Smooth muscle cell (in vitro differentiated cells): ENCODE results near the gene CAMTA1. TPM values are rescaled to one million over a fixed set of nuclear protein-coding genes. Genes with fewer than 3 reads are reported as not detected.
A peak's percentile ranks its signal among the peaks of the same experiment; 100 is the strongest.

Experiments
- DNase-seq: peaks from one replicate; lab custom pipeline; 2025; ENCODE audit not compliant: unreplicated experiment; lab: John Stamatoyannopoulos, UW
- H2AFZ ChIP-seq: fragments of 200-600 bp; sonication (generic); 2 replicates; pipeline ENCODE4 v1.6.0; 2016; ENCODE audit warnings: antibody characterized with exemption, low read depth, mild to moderate bottlenecking
- H3F3A ChIP-seq: fragments of 200-600 bp; sonication (generic); 2 replicates; pipeline ENCODE4 v1.6.0; 2017; ENCODE audit warnings: antibody characterized with exemption, low read depth
- H3K27ac ChIP-seq: fragments of 200-600 bp; sonication (generic); 2 replicates; pipeline ENCODE4 v1.5.1; 2016; ENCODE audit warnings: low read depth, mild to moderate bottlenecking
- H3K27me3 ChIP-seq: fragments of 200-600 bp; sonication (generic); 2 replicates; pipeline ENCODE4 v1.6.1; 2016; ENCODE audit warnings: low read depth, mild to moderate bottlenecking
- H3K36me3 ChIP-seq: fragments of 200-600 bp; sonication (generic); 2 replicates; pipeline ENCODE4 v1.5.1; 2016; ENCODE audit warnings: low read depth
- H3K4me1 ChIP-seq: fragments of 200-600 bp; sonication (generic); 2 replicates; pipeline ENCODE4 v1.5.1; 2016; ENCODE audit warnings: low read depth
- H3K4me2 ChIP-seq: fragments of 200-600 bp; sonication (generic); 2 replicates; pipeline ENCODE4 v1.6.0; 2016; ENCODE audit warnings: mild to moderate bottlenecking
- H3K4me3 ChIP-seq: fragments of 200-600 bp; sonication (generic); 2 replicates; pipeline ENCODE4 v1.5.1; 2016; ENCODE audit warnings: mild to moderate bottlenecking
- H3K79me2 ChIP-seq: fragments of 200-600 bp; sonication (generic); 2 replicates; pipeline ENCODE4 v1.6.0; 2016; ENCODE audit warnings: low read depth, mild to moderate bottlenecking
- H3K9ac ChIP-seq: fragments of 200-600 bp; sonication (generic); 2 replicates; pipeline ENCODE4 v1.6.0; 2016; ENCODE audit warnings: low read depth
- H3K9me3 ChIP-seq: fragments of 200-600 bp; sonication (generic); replicated peaks from 2 replicates; pipeline ENCODE4 v1.5.1; 2016; ENCODE audit warnings: low read depth
- H4K20me1 ChIP-seq: fragments of 200-600 bp; sonication (generic); 2 replicates; pipeline ENCODE4 v1.6.0; 2016; ENCODE audit warnings: low read depth
- CTCF ChIP-seq: fragments of 200-600 bp; sonication (generic); IDR thresholded peaks from 2 replicates; pipeline ENCODE4 v1.5.1; 2017; ENCODE audit warnings: borderline replicate concordance, mild to moderate bottlenecking, antibody characterized with exemption; ENCODE audit not compliant: insufficient read depth, poor library complexity, severe bottlenecking
- WGBS: methylation state at CpG from one replicate; pipeline ENCODE4 v1.1.7; 2016; ENCODE audit warnings: low lambda C conversion rate; 5-methylcytosine and 5-hydroxymethylcytosine counted together
- polyA plus RNA-seq: library from polyadenylated mRNA; unstranded; fragments of >200 nt; fragmentation: Nextera tagmentation; extraction: Ambion mirVana; gene quantifications from 2 replicates; pipeline ENCODE4 v1.2.1, GENCODE V29; 2016
- total RNA-seq: library from RNA; depleted of rRNA; stranded (reverse); fragments of >200 nt; gene quantifications from 2 replicates; pipeline ENCODE4 v1.2.3, GENCODE V29; 2014

Gene CAMTA1
- total and polyA plus RNA-seq, 2 experiments from 2014 or later: 139 to 145 TPM

- H3K9ac ChIP-seq: no peak overlapping the region
- H3F3A ChIP-seq: no peaks in the 10 kb centered on the region
- H3K9me3 ChIP-seq: no peaks in the 10 kb centered on the region
- no peak overlapping the region for H3K4me2 ChIP-seq
- H3K27me3 ChIP-seq: no peaks in the 10 kb centered on the region
- no peaks in the 10 kb centered on the region for H3K36me3 ChIP-seq
- H3K4me3 ChIP-seq: no peak overlapping the region
- no peak for DNase-seq
- peaks cover 4% of the 10 kb centered on the region for H3K4me1 ChIP-seq
- no peaks in the 10 kb centered on the region for H3K79me2 ChIP-seq
- TF ChIP-seq CTCF: no peak
- H4K20me1 ChIP-seq: no peaks in the 10 kb centered on the region
- WGBS: 99% methylated on average over 7 of the region's 7 CpGs
- no peak overlapping the region for H2AFZ ChIP-seq
- H3K27ac ChIP-seq: no peak overlapping the region
Observed at GRCh38 chr1:7222695-7223015, 437.4 kb downstream of the CAMTA1 start.

GRCh38 chr1:7223334-7224080 is 438.3 kb downstream of the CAMTA1 start:
- Histone ChIP-seq H3K9ac (no peak overlapping the region), H3K79me2 (no peaks in the 10 kb centered on the region), H3K4me2 (peak overlapping the region; percentile 50), H3K27me3 (no peaks in the 10 kb centered on the region), H3F3A (no peaks in the 10 kb centered on the region), H4K20me1 (no peaks in the 10 kb centered on the region), H3K4me3 (no peak overlapping the region), H3K27ac (no peak overlapping the region), H3K36me3 (no peaks in the 10 kb centered on the region), H2AFZ (no peak overlapping the region), H3K9me3 (no peaks in the 10 kb centered on the region), H3K4me1 (peaks cover 4% of the 10 kb centered on the region)
- WGBS: 67% methylated on average over 9 of the region's 9 CpGs
- no peak for DNase-seq
- no peak for TF ChIP-seq CTCF

- Histone ChIP-seq H3K27me3 (no peaks in the 10 kb centered on the region), H3K9me3 (no peaks in the 10 kb centered on the region), H3K4me1 (peaks cover 4% of the 10 kb centered on the region), H3F3A (no peaks in the 10 kb centered on the region), H3K79me2 (no peaks in the 10 kb centered on the region), H4K20me1 (no peaks in the 10 kb centered on the region), H3K36me3 (no peaks in the 10 kb centered on the region), H3K4me3 (no peak overlapping the region), H3K27ac (no peak overlapping the region), H2AFZ (no peak overlapping the region), H3K9ac (no peak overlapping the region), H3K4me2 (no peak overlapping the region)
- no peak for DNase-seq
- 90% methylated on average over 10 of the region's 10 CpGs for WGBS
- no peak for TF ChIP-seq CTCF
Observed at GRCh38 chr1:7224081-7224534, 438.9 kb downstream of the CAMTA1 start.

- H2AFZ ChIP-seq: no peak overlapping the region
- H4K20me1 ChIP-seq: no peaks in the 10 kb centered on the region
- H3K27ac ChIP-seq: no peak overlapping the region
- DNase-seq: no peak
- peaks cover 4% of the 10 kb centered on the region for H3K4me1 ChIP-seq
- no peaks in the 10 kb centered on the region for H3K9me3 ChIP-seq
- no peaks in the 10 kb centered on the region for H3K79me2 ChIP-seq
- 82% methylated on average over 13 of the region's 13 CpGs for WGBS
- no peak overlapping the region for H3K9ac ChIP-seq
- H3F3A ChIP-seq: no peaks in the 10 kb centered on the region
- no peaks in the 10 kb centered on the region for H3K36me3 ChIP-seq
- no peaks in the 10 kb centered on the region for H3K27me3 ChIP-seq
- H3K4me3 ChIP-seq: no peak overlapping the region
- H3K4me2 ChIP-seq: no peak overlapping the region
- TF ChIP-seq CTCF: no peak
Observed at GRCh38 chr1:7224644-7225043, 439.4 kb downstream of the CAMTA1 start.
